WTC11 (cell line): ENCODE data around the gene FMNL2. TPM values are rescaled to one million over a fixed set of nuclear protein-coding genes. Genes with fewer than 3 reads are reported as not detected.
A peak's percentile ranks its signal among the peaks of the same experiment; 100 is the strongest.

Experiments used
- ATAC-seq: fragments of 200-7000 bp; cut with Tn5 transposase; 2 replicates; pipeline ENCODE4 v1.10.0; 2021; ENCODE audit warnings: mild to moderate bottlenecking, moderate library complexity
- CTCF ChIA-PET: fragments of 300-600 bp; sonication (Branson Sonifier 250); formaldehyde crosslinking; loops from one replicate; lab custom pipeline; 2021; ENCODE audit warnings: antibody characterized with exemption; lab: Charles Lee
- POLR2A ChIA-PET: fragments of 350-600 bp; sonication (Branson Sonifier 250); formaldehyde crosslinking; loops from one replicate; lab custom pipeline; 2021; ENCODE audit warnings: antibody characterized with exemption; lab: Charles Lee
- DNase-seq: peaks from one replicate; pipeline ENCODE4 v3.0.0; 2021; ENCODE audit warnings: low spot score
- H3K27ac Mint-ChIP-seq: 2 replicates; pipeline ENCODE4 v1.8.0; 2021; ENCODE audit warnings: mixed read lengths
- H3K27me3 Mint-ChIP-seq: 2 replicates; pipeline ENCODE4 v1.8.0; 2021; ENCODE audit warnings: low read depth, mild to moderate bottlenecking, moderate library complexity, mixed read lengths
- H3K36me3 Mint-ChIP-seq: 2 replicates; pipeline ENCODE4 v1.8.0; 2021; ENCODE audit warnings: mixed read lengths
- H3K4me1 Mint-ChIP-seq: 2 replicates; pipeline ENCODE4 v1.8.0; 2022; ENCODE audit warnings: mixed read lengths
- H3K4me3 Mint-ChIP-seq: 2 replicates; pipeline ENCODE4 v1.8.0; 2021; ENCODE audit warnings: mild to moderate bottlenecking, moderate library complexity, mixed read lengths
- H3K9me3 Mint-ChIP-seq: 2 replicates; pipeline ENCODE4 v1.8.0; 2021; ENCODE audit warnings: mixed read lengths
- ARID4B ChIP-seq: sonication (generic); formaldehyde crosslinking; IDR thresholded peaks from 2 replicates; pipeline ENCODE4 v1.8.0; 2023; ENCODE audit warnings: missing genetic modification reagents, mild to moderate bottlenecking, borderline replicate concordance
- ELF4 ChIP-seq: sonication (generic); formaldehyde crosslinking; IDR thresholded peaks from 2 replicates; pipeline ENCODE4 v1.8.1; 2022; ENCODE audit warnings: low read depth, mild to moderate bottlenecking, moderate library complexity, missing genetic modification reagents
- EMX1 ChIP-seq: fragments of 250-450 bp; sonication (Bioruptor Pico); IDR thresholded peaks from 2 replicates; pipeline ENCODE4 v1.8.0; 2021; ENCODE audit warnings: mild to moderate bottlenecking
- FOXJ3 ChIP-seq: sonication (generic); formaldehyde crosslinking; IDR thresholded peaks from 2 replicates; pipeline ENCODE4 v1.9.0; 2021; ENCODE audit warnings: missing genetic modification reagents, mild to moderate bottlenecking, borderline replicate concordance
- FOXP1 ChIP-seq: sonication (generic); formaldehyde crosslinking; IDR thresholded peaks from 2 replicates; pipeline ENCODE4 v1.8.0; 2022; ENCODE audit warnings: missing genetic modification reagents, mild to moderate bottlenecking, moderate library complexity, borderline replicate concordance
- GTF2I ChIP-seq: fragments of 250-450 bp; sonication (Bioruptor Pico); conservative IDR thresholded peaks from 2 replicates; pipeline ENCODE4 v1.4.0; 2021; ENCODE audit warnings: mild to moderate bottlenecking
- HMGA2 ChIP-seq: fragments of 250-450 bp; sonication (Bioruptor Pico); IDR thresholded peaks from 2 replicates; pipeline ENCODE4 v1.4.0; 2021; ENCODE audit warnings: mild to moderate bottlenecking, moderate library complexity
- MYBL2 ChIP-seq: sonication (generic); formaldehyde crosslinking; IDR thresholded peaks from 2 replicates; pipeline ENCODE4 v1.8.1; 2023; ENCODE audit warnings: mild to moderate bottlenecking, moderate library complexity, missing genetic modification reagents
- NFYB ChIP-seq: sonication (generic); formaldehyde crosslinking; conservative IDR thresholded peaks from 2 replicates; pipeline ENCODE4 v1.8.0; 2022; ENCODE audit warnings: low read depth, missing genetic modification reagents
- NR1H2 ChIP-seq: sonication (generic); formaldehyde crosslinking; IDR thresholded peaks from 2 replicates; pipeline ENCODE4 v1.9.0; 2021; ENCODE audit warnings: mild to moderate bottlenecking, moderate library complexity, missing genetic modification reagents
- NR2C2 ChIP-seq: sonication (generic); formaldehyde crosslinking; IDR thresholded peaks from 2 replicates; pipeline ENCODE4 v1.8.0; 2022; ENCODE audit warnings: mild to moderate bottlenecking, missing genetic modification reagents
- RELA ChIP-seq: sonication (generic); formaldehyde crosslinking; IDR thresholded peaks from 2 replicates; pipeline ENCODE4 v1.8.1; 2022; ENCODE audit warnings: missing genetic modification reagents, mild to moderate bottlenecking, borderline replicate concordance
- RORB ChIP-seq: fragments of 250-450 bp; sonication (Bioruptor Pico); IDR thresholded peaks from 2 replicates; pipeline ENCODE4 v1.9.0; 2021; ENCODE audit warnings: mild to moderate bottlenecking
- SOX15 ChIP-seq: fragments of 250-450 bp; sonication (Bioruptor Pico); IDR thresholded peaks from 2 replicates; pipeline ENCODE4 v1.9.0; 2021; ENCODE audit warnings: mild to moderate bottlenecking
- SP1 ChIP-seq: sonication (generic); formaldehyde crosslinking; conservative IDR thresholded peaks from 2 replicates; pipeline ENCODE4 v1.8.1; 2022; ENCODE audit warnings: missing genetic modification reagents
- ZNF121 ChIP-seq: sonication (generic); formaldehyde crosslinking; IDR thresholded peaks from 2 replicates; pipeline ENCODE4 v1.8.0; 2023; ENCODE audit warnings: missing genetic modification reagents
- ZNF219 ChIP-seq: sonication (generic); formaldehyde crosslinking; IDR thresholded peaks from 2 replicates; pipeline ENCODE4 v1.8.0; 2023; ENCODE audit warnings: missing genetic modification reagents, mild to moderate bottlenecking, borderline replicate concordance
- ZNF671 ChIP-seq: fragments of 250-450 bp; sonication (Bioruptor Pico); IDR thresholded peaks from 2 replicates; pipeline ENCODE4 v1.8.0; 2021; ENCODE audit warnings: mild to moderate bottlenecking
- ZSCAN18 ChIP-seq: fragments of 250-450 bp; sonication (Bioruptor Pico); IDR thresholded peaks from 2 replicates; pipeline ENCODE4 v2.1.2; 2022; ENCODE audit warnings: mild to moderate bottlenecking, moderate library complexity
- total RNA-seq: library from RNA; stranded (reverse); gene quantifications from 3 replicates; pipeline ENCODE4 v1.2.3, GENCODE V29; 2021
- TF ChIP-seq, protein P1 (sequence below): sonication (generic); formaldehyde crosslinking; IDR thresholded peaks from 2 replicates; pipeline ENCODE4 v1.8.0; 2023; ENCODE audit warnings: mild to moderate bottlenecking, missing genetic modification reagents
- TF ChIP-seq, protein P2 (sequence below): sonication (generic); formaldehyde crosslinking; IDR thresholded peaks from 2 replicates; pipeline ENCODE4 v1.8.0; 2022; ENCODE audit warnings: mild to moderate bottlenecking, missing genetic modification reagents
- TF ChIP-seq, protein P3 (sequence below): fragments of 250-450 bp; sonication (Bioruptor Pico); IDR thresholded peaks from 2 replicates; pipeline ENCODE4 v1.9.0; 2021; ENCODE audit warnings: mild to moderate bottlenecking

The FMNL2 gene
- total RNA-seq, 1 experiment from 2014 or later: 43.0 TPM

GRCh38 chr2:152609154-152609553 lies 274.2 kb downstream of the FMNL2 start (continued):
- TF ChIP-seq ZSCAN18 (CRISPR knock-in tag) (no peak), SP1 (CRISPR knock-in tag) (no peak), GTF2I (CRISPR knock-in tag) (no peak), ARID4B (CRISPR knock-in tag) (no peak), ZNF219 (CRISPR knock-in tag) (no peak), EMX1 (no peak), FOXP1 (CRISPR knock-in tag) (no peak)
- TF ChIP-seq, all 79 proteins: peak for 0

GRCh38 chr2:152609699-152610098 lies 274.7 kb downstream of the FMNL2 start:
- H3K27ac Mint-ChIP-seq: peak overlapping the region; percentile 15; the same call in 1 of the 2 replicates
- peaks cover 17% of the 10 kb centered on the region; the same call in 1 of the 2 replicates for H3K36me3 Mint-ChIP-seq
- CTCF ChIA-PET: no interaction called here
- TF ChIP-seq ZNF671 (CRISPR knock-in tag) (no peak), ZNF121 (CRISPR knock-in tag) (no peak)
- TF ChIP-seq, protein P1, sequence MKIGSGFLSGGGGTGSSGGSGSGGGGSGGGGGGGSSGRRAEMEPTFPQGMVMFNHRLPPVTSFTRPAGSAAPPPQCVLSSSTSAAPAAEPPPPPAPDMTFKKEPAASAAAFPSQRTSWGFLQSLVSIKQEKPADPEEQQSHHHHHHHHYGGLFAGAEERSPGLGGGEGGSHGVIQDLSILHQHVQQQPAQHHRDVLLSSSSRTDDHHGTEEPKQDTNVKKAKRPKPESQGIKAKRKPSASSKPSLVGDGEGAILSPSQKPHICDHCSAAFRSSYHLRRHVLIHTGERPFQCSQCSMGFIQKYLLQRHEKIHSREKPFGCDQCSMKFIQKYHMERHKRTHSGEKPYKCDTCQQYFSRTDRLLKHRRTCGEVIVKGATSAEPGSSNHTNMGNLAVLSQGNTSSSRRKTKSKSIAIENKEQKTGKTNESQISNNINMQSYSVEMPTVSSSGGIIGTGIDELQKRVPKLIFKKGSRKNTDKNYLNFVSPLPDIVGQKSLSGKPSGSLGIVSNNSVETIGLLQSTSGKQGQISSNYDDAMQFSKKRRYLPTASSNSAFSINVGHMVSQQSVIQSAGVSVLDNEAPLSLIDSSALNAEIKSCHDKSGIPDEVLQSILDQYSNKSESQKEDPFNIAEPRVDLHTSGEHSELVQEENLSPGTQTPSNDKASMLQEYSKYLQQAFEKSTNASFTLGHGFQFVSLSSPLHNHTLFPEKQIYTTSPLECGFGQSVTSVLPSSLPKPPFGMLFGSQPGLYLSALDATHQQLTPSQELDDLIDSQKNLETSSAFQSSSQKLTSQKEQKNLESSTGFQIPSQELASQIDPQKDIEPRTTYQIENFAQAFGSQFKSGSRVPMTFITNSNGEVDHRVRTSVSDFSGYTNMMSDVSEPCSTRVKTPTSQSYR: no peak
- no peaks in the 10 kb centered on the region for H3K27me3 Mint-ChIP-seq
- DNase-seq (no peak), ATAC-seq (no peak)
- no peaks in the 10 kb centered on the region for H3K4me1 Mint-ChIP-seq
- POLR2A ChIA-PET: no interaction called here
- no peaks in the 10 kb centered on the region for H3K9me3 Mint-ChIP-seq
- H3K4me3 Mint-ChIP-seq: no peak overlapping the region

DNA sequence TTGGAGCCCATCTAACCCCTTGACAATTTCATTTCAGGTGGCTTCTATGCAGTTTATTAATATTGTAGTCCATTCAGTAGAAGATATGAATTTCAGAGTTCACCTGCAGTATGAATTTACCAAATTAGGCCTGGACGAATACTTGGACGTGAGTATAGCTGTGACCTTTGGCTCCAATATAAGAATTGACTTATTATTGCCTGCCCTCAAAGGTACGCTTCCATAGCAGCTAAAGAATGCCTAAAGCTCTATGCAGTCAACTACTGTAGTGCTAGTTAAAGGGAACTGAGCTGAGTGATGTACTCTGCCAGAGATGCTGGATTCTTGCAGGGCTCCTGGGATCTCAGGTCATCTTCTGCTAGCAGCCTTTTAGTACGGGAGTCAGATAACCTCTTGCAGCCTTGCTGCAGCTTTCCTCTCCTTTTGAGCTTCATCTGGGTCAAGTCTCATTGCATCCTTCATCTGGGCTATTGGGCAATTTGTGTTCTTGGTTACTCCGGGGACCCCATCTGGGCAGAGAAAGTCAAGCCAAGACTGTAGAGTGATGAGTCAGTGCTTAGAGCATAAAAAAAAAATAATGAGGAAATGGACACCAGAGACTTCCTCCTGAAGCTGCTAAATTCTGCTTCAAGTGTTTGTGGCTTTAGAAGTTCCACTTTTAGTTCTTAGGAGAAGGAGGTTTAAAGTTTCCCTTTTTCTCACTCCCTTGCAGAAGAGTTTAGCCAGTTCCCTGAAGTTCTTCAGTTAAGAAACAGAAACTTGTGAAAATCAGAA lies 276.7 kb downstream of the FMNL2 start:
- H3K4me1 Mint-ChIP-seq: no peaks in the 10 kb centered on the region
- H3K27me3 Mint-ChIP-seq: no peaks in the 10 kb centered on the region
- H3K4me3 Mint-ChIP-seq: no peak overlapping the region
- peaks cover 26% of the 10 kb centered on the region for H3K36me3 Mint-ChIP-seq
- H3K9me3 Mint-ChIP-seq: no peaks in the 10 kb centered on the region
- DNase-seq (no peak), ATAC-seq (no peak; the same call in 1 of the 2 replicates)
- 0 out of 2 replicates have a peak overlapping the region, but pooled peaks have one; percentile 30 for H3K27ac Mint-ChIP-seq
- CTCF ChIA-PET: no interaction called here
- POLR2A ChIA-PET: interaction anchor here (0.6 kb wide), 1 partner anchor 43 kb away, joined by 3 read pairs; no protein-coding TSS in a partner anchor
- TF ChIP-seq MYBL2 (CRISPR knock-in tag) (no peak), NR2C2 (CRISPR knock-in tag) (no peak), NFYB (CRISPR knock-in tag) (no peak), SOX15 (CRISPR knock-in tag) (no peak), FOXJ3 (no peak), RELA (CRISPR knock-in tag) (no peak), ELF4 (CRISPR knock-in tag) (no peak), HMGA2 (no peak), RORB (CRISPR knock-in tag) (no peak), NR1H2 (CRISPR knock-in tag) (no peak)
- TF ChIP-seq, protein P2, sequence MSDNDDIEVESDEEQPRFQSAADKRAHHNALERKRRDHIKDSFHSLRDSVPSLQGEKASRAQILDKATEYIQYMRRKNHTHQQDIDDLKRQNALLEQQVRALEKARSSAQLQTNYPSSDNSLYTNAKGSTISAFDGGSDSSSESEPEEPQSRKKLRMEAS: no peak
- TF ChIP-seq, protein P3, sequence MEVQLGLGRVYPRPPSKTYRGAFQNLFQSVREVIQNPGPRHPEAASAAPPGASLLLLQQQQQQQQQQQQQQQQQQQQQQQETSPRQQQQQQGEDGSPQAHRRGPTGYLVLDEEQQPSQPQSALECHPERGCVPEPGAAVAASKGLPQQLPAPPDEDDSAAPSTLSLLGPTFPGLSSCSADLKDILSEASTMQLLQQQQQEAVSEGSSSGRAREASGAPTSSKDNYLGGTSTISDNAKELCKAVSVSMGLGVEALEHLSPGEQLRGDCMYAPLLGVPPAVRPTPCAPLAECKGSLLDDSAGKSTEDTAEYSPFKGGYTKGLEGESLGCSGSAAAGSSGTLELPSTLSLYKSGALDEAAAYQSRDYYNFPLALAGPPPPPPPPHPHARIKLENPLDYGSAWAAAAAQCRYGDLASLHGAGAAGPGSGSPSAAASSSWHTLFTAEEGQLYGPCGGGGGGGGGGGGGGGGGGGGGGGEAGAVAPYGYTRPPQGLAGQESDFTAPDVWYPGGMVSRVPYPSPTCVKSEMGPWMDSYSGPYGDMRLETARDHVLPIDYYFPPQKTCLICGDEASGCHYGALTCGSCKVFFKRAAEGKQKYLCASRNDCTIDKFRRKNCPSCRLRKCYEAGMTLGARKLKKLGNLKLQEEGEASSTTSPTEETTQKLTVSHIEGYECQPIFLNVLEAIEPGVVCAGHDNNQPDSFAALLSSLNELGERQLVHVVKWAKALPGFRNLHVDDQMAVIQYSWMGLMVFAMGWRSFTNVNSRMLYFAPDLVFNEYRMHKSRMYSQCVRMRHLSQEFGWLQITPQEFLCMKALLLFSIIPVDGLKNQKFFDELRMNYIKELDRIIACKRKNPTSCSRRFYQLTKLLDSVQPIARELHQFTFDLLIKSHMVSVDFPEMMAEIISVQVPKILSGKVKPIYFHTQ (CRISPR knock-in tag): no peak
